Measurements from ENCODE around the gene C5orf22.

Gene C5orf22

GRCh38 chr5:31604240-31604639, 72.1 kb downstream of the C5orf22 start:
- DNase-seq (ENCODE audit: low spot score): no peak

GRCh38 chr5:31604644-31605043, 72.5 kb downstream of the C5orf22 start:
- no peak for DNase-seq (ENCODE audit: low spot score)
